ENCODE results near the gene PLEKHO1.
"Not testable (repeated sequence)": the region's sequence is repeated elsewhere in the genome, so short reads cannot be mapped to it uniquely, and the experiment has no call there.

The PLEKHO1 gene

GRCh38 chr1:150127464-150127863, 22.3 kb upstream of the PLEKHO1 start:
- Histone ChIP-seq H3K9me3 (ENCODE audit: insufficient read depth, low read depth, low read length) (no peaks in the 10 kb centered on the region), H3K4me1 (ENCODE audit: insufficient read depth, low read length) (no peaks in the 10 kb centered on the region), H3K27ac (ENCODE audit: low read depth, low read length) (no peak overlapping the region), H3K4me3 (ENCODE audit: low read length) (no peak overlapping the region), H3K27me3 (ENCODE audit: insufficient read depth, low read length) (no peaks in the 10 kb centered on the region), H3K36me3 (ENCODE audit: insufficient read depth, low read length) (no peaks in the 10 kb centered on the region), H3K9ac (ENCODE audit: low read depth, low read length) (no peak overlapping the region)

DNA sequence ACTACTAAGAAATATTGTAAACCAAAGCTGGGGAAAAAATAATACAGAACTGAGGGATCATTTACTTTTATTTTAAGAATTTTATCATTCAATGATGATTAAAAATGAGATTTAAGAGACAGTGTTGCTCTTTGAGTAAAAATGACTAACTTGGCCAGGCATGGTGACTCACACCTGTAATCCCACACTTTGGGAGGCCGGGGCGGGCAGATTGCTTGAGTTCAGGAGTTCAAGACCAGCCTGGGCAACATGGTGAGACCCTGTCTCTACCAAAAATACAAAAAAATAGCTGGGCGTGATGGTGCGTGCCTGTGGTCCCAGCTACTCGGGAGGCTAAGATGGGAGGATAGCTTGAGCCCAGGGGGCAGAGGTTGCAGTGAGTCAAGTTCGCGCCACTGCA, 21.8 kb upstream of the PLEKHO1 start:
- no peak overlapping the region for H3K4me3 ChIP-seq (ENCODE audit: low read length)
- H3K36me3 ChIP-seq (ENCODE audit: insufficient read depth, low read length): no peaks in the 10 kb centered on the region
- 93% methylated on average over 7 of the region's 7 CpGs for WGBS
- no peaks in the 10 kb centered on the region for H3K4me1 ChIP-seq (ENCODE audit: insufficient read depth, low read length)
- H3K27ac ChIP-seq (ENCODE audit: low read depth, low read length): no peak overlapping the region
- no peaks in the 10 kb centered on the region for H3K9me3 ChIP-seq (ENCODE audit: insufficient read depth, low read depth, low read length)
- H3K9ac ChIP-seq (ENCODE audit: low read depth, low read length): no peak overlapping the region
- no peaks in the 10 kb centered on the region for H3K27me3 ChIP-seq (ENCODE audit: insufficient read depth, low read length)

DNA sequence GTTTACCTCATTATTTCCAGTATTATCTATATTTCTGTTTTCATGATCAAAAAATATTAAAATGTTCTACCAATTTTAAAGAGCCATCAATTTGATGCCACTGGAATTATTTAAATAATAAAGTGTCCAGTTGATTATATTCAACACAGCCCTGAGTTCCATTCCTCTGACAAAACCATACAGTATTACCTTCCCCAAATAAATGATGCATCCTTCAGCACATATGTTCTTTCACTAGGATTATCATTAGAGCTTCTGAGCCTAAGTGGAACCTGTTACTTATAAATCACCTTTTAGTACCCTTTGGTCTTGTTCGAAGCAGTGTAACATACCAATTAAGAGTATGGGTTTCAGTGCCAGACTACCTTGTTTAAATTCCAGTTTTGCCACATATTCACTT, 17.3 kb upstream of the PLEKHO1 start:
- Histone ChIP-seq H3K27ac (ENCODE audit: low read depth, low read length) (no peak overlapping the region), H3K9me3 (ENCODE audit: insufficient read depth, low read depth, low read length) (no peaks in the 10 kb centered on the region; the same call in 1 of the 2 replicates), H3K4me3 (ENCODE audit: low read length) (no peak overlapping the region), H3K36me3 (ENCODE audit: insufficient read depth, low read length) (no peaks in the 10 kb centered on the region), H3K27me3 (ENCODE audit: insufficient read depth, low read length) (no peaks in the 10 kb centered on the region), H3K9ac (ENCODE audit: low read depth, low read length) (no peak overlapping the region), H3K4me1 (ENCODE audit: insufficient read depth, low read length) (no peaks in the 10 kb centered on the region)
- WGBS: 80% methylated on average over 1 of the region's 1 CpG

- Histone ChIP-seq H3K4me3 (ENCODE audit: low read length) (no peak overlapping the region), H3K9ac (ENCODE audit: low read depth, low read length) (no peak overlapping the region)
- no CpG with 5 or more reads among the region's 1 CpG for WGBS
These were observed 15.2 kb upstream of the PLEKHO1 start for GRCh38 chr1:150134537-150134936.

DNA sequence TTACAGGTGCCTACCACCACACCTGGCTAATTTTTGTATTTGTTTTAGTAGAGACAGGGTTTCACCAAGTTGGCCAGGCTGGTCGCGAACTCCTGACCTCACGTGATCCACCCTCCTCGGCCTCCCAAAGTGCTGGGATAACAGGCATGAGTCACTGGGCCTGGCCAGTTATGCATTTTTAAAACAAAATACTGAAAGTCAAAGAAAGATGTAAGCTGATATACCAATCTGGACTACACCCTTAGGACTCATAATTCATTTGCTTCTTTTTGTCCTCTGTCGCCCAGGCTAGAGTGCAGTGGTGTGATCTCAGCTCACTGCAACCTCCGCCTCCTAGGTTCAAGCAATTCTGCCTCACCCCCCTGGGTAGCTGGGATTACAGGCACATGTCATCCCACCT, 14.3 kb upstream of the PLEKHO1 start:
- H3K9me3 ChIP-seq (ENCODE audit: insufficient read depth, low read depth, low read length); H3K4me1 ChIP-seq (ENCODE audit: insufficient read depth, low read length); H3K27me3 ChIP-seq (ENCODE audit: insufficient read depth, low read length); H3K27ac ChIP-seq (ENCODE audit: low read depth, low read length); H3K36me3 ChIP-seq (ENCODE audit: insufficient read depth, low read length); H3K9ac ChIP-seq (ENCODE audit: low read depth, low read length); H3K4me3 ChIP-seq (ENCODE audit: low read length): not testable (repeated sequence)
- 95% methylated on average over 6 of the region's 6 CpGs for WGBS

More at GRCh38 chr1:150134537-150134936, 15.2 kb upstream of the PLEKHO1 start:
- Histone ChIP-seq H3K9me3 (ENCODE audit: insufficient read depth, low read depth, low read length) (no peaks in the 10 kb centered on the region; the same call in 1 of the 2 replicates), H3K27ac (ENCODE audit: low read depth, low read length) (no peak overlapping the region), H3K36me3 (ENCODE audit: insufficient read depth, low read length) (no peaks in the 10 kb centered on the region), H3K4me1 (ENCODE audit: insufficient read depth, low read length) (no peaks in the 10 kb centered on the region), H3K27me3 (ENCODE audit: insufficient read depth, low read length) (no peaks in the 10 kb centered on the region)

- no peaks in the 10 kb centered on the region for H3K4me1 ChIP-seq (ENCODE audit: insufficient read depth, low read length)
- WGBS: 81% methylated on average over 5 of the region's 5 CpGs
- H3K27me3 ChIP-seq (ENCODE audit: insufficient read depth, low read length): no peaks in the 10 kb centered on the region
- H3K9me3 ChIP-seq (ENCODE audit: insufficient read depth, low read depth, low read length): no peaks in the 10 kb centered on the region; the same call in 1 of the 2 replicates
- no peak overlapping the region for H3K9ac ChIP-seq (ENCODE audit: low read depth, low read length)
- no peak overlapping the region for H3K27ac ChIP-seq (ENCODE audit: low read depth, low read length)
- H3K36me3 ChIP-seq (ENCODE audit: insufficient read depth, low read length): no peaks in the 10 kb centered on the region
- H3K4me3 ChIP-seq (ENCODE audit: low read length): no peak overlapping the region
These were observed 11.7 kb upstream of the PLEKHO1 start for GRCh38 chr1:150138044-150138443.

GRCh38 chr1:150141452-150141851, 8.3 kb upstream of the PLEKHO1 start:
- Histone ChIP-seq H3K36me3 (ENCODE audit: insufficient read depth, low read length) (no peaks in the 10 kb centered on the region), H3K9ac (ENCODE audit: low read depth, low read length) (no peak overlapping the region), H3K27ac (ENCODE audit: low read depth, low read length) (no peak overlapping the region), H3K4me1 (ENCODE audit: insufficient read depth, low read length) (no peaks in the 10 kb centered on the region), H3K4me3 (ENCODE audit: low read length) (no peak overlapping the region), H3K27me3 (ENCODE audit: insufficient read depth, low read length) (no peaks in the 10 kb centered on the region), H3K9me3 (ENCODE audit: insufficient read depth, low read depth, low read length) (no peaks in the 10 kb centered on the region)

GRCh38 chr1:150142083-150142482, 7.6 kb upstream of the PLEKHO1 start:
- Histone ChIP-seq H3K27me3 (ENCODE audit: insufficient read depth, low read length) (no peaks in the 10 kb centered on the region), H3K9ac (ENCODE audit: low read depth, low read length) (no peak overlapping the region), H3K4me3 (ENCODE audit: low read length) (no peak overlapping the region), H3K27ac (ENCODE audit: low read depth, low read length) (no peak overlapping the region), H3K9me3 (ENCODE audit: insufficient read depth, low read depth, low read length) (no peaks in the 10 kb centered on the region), H3K4me1 (ENCODE audit: insufficient read depth, low read length) (no peaks in the 10 kb centered on the region), H3K36me3 (ENCODE audit: insufficient read depth, low read length) (no peaks in the 10 kb centered on the region)

- no peak overlapping the region for H3K4me3 ChIP-seq (ENCODE audit: low read length)
- H3K27me3 ChIP-seq (ENCODE audit: insufficient read depth, low read length): peaks cover 14% of the 10 kb centered on the region
- H3K27ac ChIP-seq (ENCODE audit: low read depth, low read length): no peak overlapping the region
- H3K4me1 ChIP-seq (ENCODE audit: insufficient read depth, low read length): 0 out of 2 replicates have a peak, but pooled peaks cover 7% of the 10 kb centered on the region
- H3K9me3 ChIP-seq (ENCODE audit: insufficient read depth, low read depth, low read length): no peaks in the 10 kb centered on the region
- 89% methylated on average over 5 of the region's 5 CpGs for WGBS
- H3K36me3 ChIP-seq (ENCODE audit: insufficient read depth, low read length): no peaks in the 10 kb centered on the region
- no peak overlapping the region for H3K9ac ChIP-seq (ENCODE audit: low read depth, low read length)
These were observed 5.1 kb upstream of the PLEKHO1 start for GRCh38 chr1:150144606-150145005.

DNA sequence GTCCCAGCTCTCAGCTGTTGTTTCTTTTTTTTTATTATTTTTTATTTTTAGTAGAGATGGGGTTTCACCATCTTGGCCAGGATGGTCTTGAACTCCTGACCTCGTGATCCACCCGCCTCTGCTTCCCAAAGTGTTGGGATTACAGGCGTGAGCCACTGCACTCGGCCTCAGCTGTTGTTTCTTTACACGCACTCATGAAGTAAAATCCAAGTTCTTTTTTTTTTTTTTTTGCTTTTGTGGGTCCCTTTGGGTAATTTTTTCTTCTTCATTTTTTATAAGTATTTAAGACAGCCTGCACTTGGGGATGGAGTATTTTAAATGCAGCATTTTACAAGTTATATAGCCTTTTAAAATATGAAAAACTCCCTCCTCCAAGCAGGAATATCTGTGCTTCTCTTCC, 3.7 kb upstream of the PLEKHO1 start:
- not testable (repeated sequence) for H3K9me3 ChIP-seq (ENCODE audit: insufficient read depth, low read depth, low read length); H3K27ac ChIP-seq (ENCODE audit: low read depth, low read length); H3K9ac ChIP-seq (ENCODE audit: low read depth, low read length); H3K4me1 ChIP-seq (ENCODE audit: insufficient read depth, low read length); H3K4me3 ChIP-seq (ENCODE audit: low read length); H3K36me3 ChIP-seq (ENCODE audit: insufficient read depth, low read length)
- WGBS: 98% methylated on average over 4 of the region's 5 CpGs
- peaks cover 14% of the 10 kb centered on the region for H3K27me3 ChIP-seq (ENCODE audit: insufficient read depth, low read length)

- WGBS: 95% methylated on average over 9 of the region's 10 CpGs
- H3K36me3 ChIP-seq (ENCODE audit: insufficient read depth, low read length): peaks cover 5% of the 10 kb centered on the region
These were observed 2.7 kb upstream of the PLEKHO1 start for GRCh38 chr1:150146849-150147542.

DNA sequence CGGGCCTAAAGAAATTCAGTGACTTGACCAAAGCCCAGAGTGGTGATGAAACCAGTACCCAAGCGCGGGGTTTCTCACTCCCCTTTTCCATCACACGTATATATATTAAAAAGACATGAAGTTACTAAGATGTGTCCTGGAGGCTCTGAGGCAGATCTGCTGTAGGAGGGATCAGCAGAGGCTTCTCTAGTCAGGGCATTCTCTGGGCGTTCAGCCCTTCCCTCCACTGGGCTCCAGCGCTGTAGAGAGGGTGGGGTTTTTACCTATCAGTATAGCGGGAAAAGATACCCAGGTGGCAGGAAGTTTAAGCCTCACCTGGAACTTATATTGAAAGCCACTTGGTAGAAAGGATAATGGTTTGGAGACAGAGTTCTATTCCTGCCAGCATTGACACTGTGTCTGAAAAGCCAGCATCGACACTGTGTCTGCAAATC, 862 bp upstream of the PLEKHO1 start:
- Histone ChIP-seq H3K4me1 (ENCODE audit: insufficient read depth, low read length) (peaks cover 21% of the 10 kb centered on the region; the same call in 1 of the 2 replicates), H3K27ac (ENCODE audit: low read depth, low read length) (peak overlapping the region; percentile 69; the same call in 1 of the 2 replicates), H3K36me3 (ENCODE audit: insufficient read depth, low read length) (peaks cover 23% of the 10 kb centered on the region), H3K9ac (ENCODE audit: low read depth, low read length) (peak overlapping the region; percentile 88), H3K27me3 (ENCODE audit: insufficient read depth, low read length) (peaks cover 14% of the 10 kb centered on the region), H3K9me3 (ENCODE audit: insufficient read depth, low read depth, low read length) (no peaks in the 10 kb centered on the region), H3K4me3 (ENCODE audit: low read length) (peak overlapping the region; percentile 81)
- WGBS: 27% methylated on average over 5 of the region's 8 CpGs

More at GRCh38 chr1:150146849-150147542, 2.7 kb upstream of the PLEKHO1 start:
- no peak overlapping the region for H3K9ac ChIP-seq (ENCODE audit: low read depth, low read length)
- H3K27me3 ChIP-seq (ENCODE audit: insufficient read depth, low read length): peaks cover 14% of the 10 kb centered on the region
- peaks cover 16% of the 10 kb centered on the region; the same call in 1 of the 2 replicates for H3K4me1 ChIP-seq (ENCODE audit: insufficient read depth, low read length)
- H3K9me3 ChIP-seq (ENCODE audit: insufficient read depth, low read depth, low read length): no peaks in the 10 kb centered on the region
- H3K4me3 ChIP-seq (ENCODE audit: low read length): no peak overlapping the region
- no peak overlapping the region for H3K27ac ChIP-seq (ENCODE audit: low read depth, low read length)

Data from HUES64 (cell line).